HCT116 (cell line): ENCODE results near the gene ETNPPL. TPM values are rescaled to one million over a fixed set of nuclear protein-coding genes. Genes with fewer than 3 reads are reported as not detected.

ENCODE experiments used
- ATAC-seq: fragments of 200-7000 bp; cut with Tn5 transposase; 2 replicates; pipeline ENCODE4 v1.9.1; 2020; ENCODE audit warnings: mild to moderate bottlenecking, moderate library complexity
- BruUV-seq: library from RNA; stranded (reverse); fragments of 400-500 nt; replicated peaks from 2 replicates; lab custom pipeline; 2021; lab: Mats Ljungman, UMichigan
- CTCF ChIA-PET: fragments of 300-600 bp; sonication (Branson Sonifier 250); formaldehyde crosslinking; loops from one replicate; lab custom pipeline; 2021; ENCODE audit warnings: antibody characterized with exemption; lab: Charles Lee
- POLR2A ChIA-PET: fragments of 300-600, 350-600 bp; sonication (Branson Sonifier 250); formaldehyde crosslinking; loops from one replicate; lab custom pipeline; 2021; ENCODE audit warnings: antibody characterized with exemption; lab: Charles Lee
- RAD21 ChIA-PET, 2 experiments: fragments of 300-600 bp; sonication (Branson Sonifier 250); formaldehyde crosslinking; loops; one replicate each; lab custom pipeline; 2023; ENCODE audit warnings: low total read pairs in 2 of 2; ENCODE audit not compliant: uncharacterized antibody in 2 of 2, unreplicated experiment in 2 of 2, low non-redundant PET in 1 of 2; lab: Charles Lee
- DNase-seq: peaks from one replicate; pipeline ENCODE4 v3.0.0-alpha.2; 2010; ENCODE audit warnings: low read depth, low spot score
- H2AFZ ChIP-seq: fragments of 200-600 bp; shearing (Covaris generic), sonication (generic); 2 replicates; pipeline ENCODE4 v1.6.1; 2017; ENCODE audit warnings: low read depth, mixed run types, mixed read lengths, antibody characterized with exemption, low read length; ENCODE audit not compliant: poor library complexity, severe bottlenecking
- H3K27ac ChIP-seq: 2 replicates; pipeline ENCODE4 v1.5.1; 2012; ENCODE audit warnings: low read depth, low read length
- H3K27me3 ChIP-seq: fragments of 200-600 bp; sonication (generic); 2 replicates; pipeline ENCODE4 v1.6.1; 2016; ENCODE audit warnings: mixed run types, low read length, mixed read lengths; ENCODE audit not compliant: insufficient read depth
- H3K36me3 ChIP-seq, 2 experiments: fragments of 200-500 bp in 1 of 2; fragments of 200-600 bp in 1 of 2; sonication (Bioruptor generic) in 1 of 2; sonication (generic) in 1 of 2; 2 replicates each; pipeline versions ENCODE4 v1.5.1 to v1.6.1; 2014 to 2016; ENCODE audit warnings: low read length in 2 of 2, inconsistent platforms in 1 of 2, mixed read lengths in 1 of 2, mixed run types in 1 of 2; ENCODE audit not compliant: insufficient read depth in 2 of 2, control insufficient read depth in 1 of 2
- H3K4me1 ChIP-seq, 2 experiments: fragments of 200-600 bp in 1 of 2; sonication (generic) in 1 of 2; 2 replicates each; pipeline versions ENCODE4 v1.5.1 to v1.6.1; 2012 to 2017; ENCODE audit warnings: low read length in 2 of 2, inconsistent platforms in 1 of 2, mild to moderate bottlenecking in 1 of 2, mixed read lengths in 1 of 2, mixed run types in 1 of 2, moderate library complexity in 1 of 2; ENCODE audit not compliant: insufficient read depth in 2 of 2, control insufficient read depth in 1 of 2
- H3K4me2 ChIP-seq: fragments of 200-600 bp; sonication (generic); 2 replicates; pipeline ENCODE4 v1.6.1; 2017; ENCODE audit warnings: mixed run types, low read length, mixed read lengths
- H3K4me3 ChIP-seq, 2 experiments: fragments of 200-600 bp in 1 of 2; sonication (generic) in 1 of 2; replicated peaks in 1 of 2; 2 replicates each; pipeline ENCODE4 v1.5.1; 2011 to 2016; ENCODE audit warnings: low read length in 2 of 2, control low read depth in 1 of 2, low read depth in 1 of 2, mild to moderate bottlenecking in 1 of 2, mixed read lengths in 1 of 2, mixed run types in 1 of 2
- H3K79me2 ChIP-seq: fragments of 200-600 bp; sonication (generic); 2 replicates; pipeline ENCODE4 v1.6.1; 2017; ENCODE audit warnings: mild to moderate bottlenecking, mixed run types, low read length, moderate library complexity, mixed read lengths; ENCODE audit not compliant: insufficient read depth
- H3K9ac ChIP-seq: fragments of 200-600 bp; sonication (generic); 2 replicates; pipeline ENCODE4 v1.6.1; 2016; ENCODE audit warnings: low read length, mixed read lengths
- H3K9me2 ChIP-seq: fragments of 200-600 bp; sonication (generic), shearing (Covaris generic); 2 replicates; pipeline ENCODE4 v1.6.1; 2017; ENCODE audit warnings: mixed run types, mild to moderate bottlenecking, moderate library complexity; ENCODE audit not compliant: insufficient read depth
- H3K9me3 ChIP-seq, 2 experiments: fragments of 200-500 bp in 1 of 2; fragments of 200-600 bp in 1 of 2; sonication (Bioruptor generic) in 1 of 2; sonication (generic) in 1 of 2; 2 replicates each; pipeline ENCODE4 v1.6.1; 2014 to 2017; ENCODE audit warnings: low read length in 2 of 2, mixed read lengths in 2 of 2, inconsistent platforms in 1 of 2, low read depth in 1 of 2, mild to moderate bottlenecking in 1 of 2, mixed run types in 1 of 2, moderate library complexity in 1 of 2; ENCODE audit not compliant: control insufficient read depth in 1 of 2, insufficient read depth in 1 of 2
- H4K20me1 ChIP-seq: fragments of 200-600 bp; sonication (generic), shearing (Covaris generic); 2 replicates; pipeline ENCODE4 v1.6.1; 2017; ENCODE audit warnings: mixed run types, mild to moderate bottlenecking, moderate library complexity; ENCODE audit not compliant: insufficient read depth
- CTCF ChIP-seq, 3 experiments: fragments of 200-600 bp in 1 of 3; sonication (generic) in 1 of 3; IDR thresholded peaks in 2 of 3; conservative IDR thresholded peaks in 1 of 3; 2 replicates each; pipeline ENCODE4 v1.5.1; 2012 to 2017; ENCODE audit warnings: low read depth in 2 of 3, low read length in 2 of 3, antibody characterized with exemption in 1 of 3, borderline replicate concordance in 1 of 3, control low read depth in 1 of 3, mild to moderate bottlenecking in 1 of 3, mixed read lengths in 1 of 3, mixed run types in 1 of 3, moderate library complexity in 1 of 3; ENCODE audit not compliant: insufficient read depth in 1 of 3
- EGR1 ChIP-seq: IDR thresholded peaks from 2 replicates; pipeline ENCODE4 v1.6.1; 2012; ENCODE audit warnings: low read depth
- EZH2 ChIP-seq: fragments of 200-600 bp; sonication (generic); IDR thresholded peaks from 2 replicates; pipeline ENCODE4 v1.6.1; 2017; ENCODE audit warnings: antibody characterized with exemption, mixed run types
- POLR2A ChIP-seq: IDR thresholded peaks from 2 replicates; pipeline ENCODE4 v1.7.0; 2011; ENCODE audit warnings: borderline replicate concordance; ENCODE audit not compliant: insufficient read depth, insufficient read length; ENCODE audit errors: extremely low read depth
- SP1 ChIP-seq: IDR thresholded peaks from 2 replicates; pipeline ENCODE4 v1.6.1; 2012; ENCODE audit warnings: low read depth
- SRF ChIP-seq: IDR thresholded peaks from 2 replicates; pipeline ENCODE4 v1.6.1; 2012; ENCODE audit warnings: low read depth
- YY1 ChIP-seq: IDR thresholded peaks from 2 replicates; pipeline ENCODE4 v1.6.1; 2011; ENCODE audit warnings: low read length, low read depth, moderate library complexity, mild to moderate bottlenecking; ENCODE audit not compliant: insufficient replicate concordance; ENCODE audit errors: extremely low read depth
- ZFX ChIP-seq: fragments of 450-650 bp; IDR thresholded peaks from 2 replicates; pipeline ENCODE4 v1.6.1; 2017
- intact Hi-C: fragments of 100-400 bp; cut with micrococcal nuclease; formaldehyde crosslinking; loops from 2 replicates; pipeline ENCODE4 v1.10.0; 2022
- total RNA-seq: library from RNA; stranded (reverse); gene quantifications from one replicate; pipeline ENCODE4 v1.2.1, GENCODE V29; 2021; ENCODE audit not compliant: unreplicated experiment
- TF ChIP-seq, protein P1 (sequence below): IDR thresholded peaks from 2 replicates; pipeline ENCODE4 v1.6.1; 2011; ENCODE audit warnings: mild to moderate bottlenecking, low read length, moderate library complexity; ENCODE audit not compliant: insufficient replicate concordance; ENCODE audit errors: extremely low read depth

ETNPPL gene
- total RNA-seq, 1 experiment from 2014 or later: not detected

DNA sequence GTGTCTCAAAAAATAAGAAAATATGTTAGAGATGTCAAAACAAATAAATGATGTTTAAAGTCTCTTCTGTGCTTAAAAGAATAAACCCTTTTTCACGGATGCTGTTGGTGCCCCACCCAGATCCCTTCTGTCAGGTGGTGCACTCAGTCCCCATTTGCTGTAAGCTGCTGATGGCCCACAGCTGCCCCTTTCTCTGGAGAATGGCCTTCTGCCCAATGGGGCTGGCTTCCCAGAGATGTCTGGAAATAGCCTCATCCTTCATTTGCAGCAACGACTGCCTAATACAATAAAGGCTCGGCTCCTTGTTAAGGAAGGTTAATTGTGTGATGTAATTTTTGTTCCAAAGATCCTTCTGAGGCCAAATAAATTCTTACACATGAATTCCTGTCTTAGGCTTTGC is 31.8 kb downstream of the ETNPPL start:
- no TSS peak for BruUV-seq
- no peak for ATAC-seq
- Histone ChIP-seq H3K9me3 (no peaks in the 10 kb centered on the region), H3K9me2 (no peaks in the 10 kb centered on the region), H3K79me2 (no peaks in the 10 kb centered on the region), H3K9ac (no peak overlapping the region), H3K4me2 (no peak overlapping the region), H4K20me1 (no peaks in the 10 kb centered on the region), H3K36me3 (no peaks in the 10 kb centered on the region), H3K4me1 (no peaks in the 10 kb centered on the region), H3K27me3 (no peaks in the 10 kb centered on the region), H2AFZ (no peak overlapping the region), H3K4me3 (no peak overlapping the region), H3K27ac (no peak overlapping the region)
- DNase-seq: no peak
- intact Hi-C loops: no loop called here
- CTCF ChIA-PET: no interaction called here
- POLR2A ChIA-PET: no interaction called here
- TF ChIP-seq POLR2A: no peak
- TF ChIP-seq SRF: no peak
- TF ChIP-seq YY1: no peak
- TF ChIP-seq, protein P1, sequence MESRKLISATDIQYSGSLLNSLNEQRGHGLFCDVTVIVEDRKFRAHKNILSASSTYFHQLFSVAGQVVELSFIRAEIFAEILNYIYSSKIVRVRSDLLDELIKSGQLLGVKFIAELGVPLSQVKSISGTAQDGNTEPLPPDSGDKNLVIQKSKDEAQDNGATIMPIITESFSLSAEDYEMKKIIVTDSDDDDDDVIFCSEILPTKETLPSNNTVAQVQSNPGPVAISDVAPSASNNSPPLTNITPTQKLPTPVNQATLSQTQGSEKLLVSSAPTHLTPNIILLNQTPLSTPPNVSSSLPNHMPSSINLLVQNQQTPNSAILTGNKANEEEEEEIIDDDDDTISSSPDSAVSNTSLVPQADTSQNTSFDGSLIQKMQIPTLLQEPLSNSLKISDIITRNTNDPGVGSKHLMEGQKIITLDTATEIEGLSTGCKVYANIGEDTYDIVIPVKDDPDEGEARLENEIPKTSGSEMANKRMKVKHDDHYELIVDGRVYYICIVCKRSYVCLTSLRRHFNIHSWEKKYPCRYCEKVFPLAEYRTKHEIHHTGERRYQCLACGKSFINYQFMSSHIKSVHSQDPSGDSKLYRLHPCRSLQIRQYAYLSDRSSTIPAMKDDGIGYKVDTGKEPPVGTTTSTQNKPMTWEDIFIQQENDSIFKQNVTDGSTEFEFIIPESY: no peak
- no peak for TF ChIP-seq ZFX
- RAD21 ChIA-PET: no interaction called here

- no peak overlapping the region for H2AFZ ChIP-seq
- intact Hi-C loops: no loop called here
- POLR2A ChIA-PET: no interaction called here
- H4K20me1 ChIP-seq: no peaks in the 10 kb centered on the region
- H3K9ac ChIP-seq: no peak overlapping the region
- TF ChIP-seq EGR1 (no peak), CTCF (IDR thresholded peaks at IDR 0.05 in 2 of 3, conservative IDR thresholded peaks at IDR 0.05 in 1 of 3; ENCODE audit: borderline replicate concordance in 1 of 3, insufficient read depth in 1 of 3, low read depth in 2 of 3, low read length in 2 of 3) (no peak), SRF (no peak), YY1 (no peak), SP1 (no peak), EZH2 (no peak)
- TF ChIP-seq, protein P1: no peak
- TF ChIP-seq, all 23 proteins: peak for 0
- Histone ChIP-seq H3K27ac (no peak overlapping the region), H3K4me2 (no peak overlapping the region), H3K36me3 (no peaks in the 10 kb centered on the region), H3K4me3 (no peak overlapping the region), H3K79me2 (no peaks in the 10 kb centered on the region), H3K27me3 (no peaks in the 10 kb centered on the region), H3K4me1 (no peaks in the 10 kb centered on the region), H3K9me2 (no peaks in the 10 kb centered on the region), H3K9me3 (no peaks in the 10 kb centered on the region)
- CTCF ChIA-PET: no interaction called here
- DNase-seq: no peak
- RAD21 ChIA-PET: no interaction called here
- no peak for ATAC-seq
- BruUV-seq: no TSS peak
These were observed 32.3 kb downstream of the ETNPPL start for GRCh38 chr4:108730579-108730978.
